GM23338 (cell line): ENCODE measurements around the gene BICC1. TPM values are rescaled to one million over a fixed set of nuclear protein-coding genes. Genes with fewer than 3 reads are reported as not detected.

Source experiments
- ATAC-seq: fragments of 200-7000 bp; cut with Tn5 transposase; 3 replicates; pipeline ENCODE4 v1.9.1; 2020
- DNase-seq: peaks from one replicate; pipeline ENCODE4 v3.0.0-alpha.2; 2015; ENCODE audit warnings: low spot score
- H2AFZ ChIP-seq: fragments of 200-600 bp; sonication (generic); 2 replicates; pipeline ENCODE4 v1.8.0; 2016; ENCODE audit warnings: antibody characterized with exemption, mild to moderate bottlenecking, moderate library complexity
- H3F3A ChIP-seq: fragments of 200-600 bp; sonication (generic); replicated peaks from 2 replicates; pipeline ENCODE4 v1.8.0; 2017; ENCODE audit warnings: antibody characterized with exemption, mixed run types, low read depth
- H3K27ac ChIP-seq: fragments of 200-600 bp; sonication (generic); 2 replicates; pipeline ENCODE4 v1.6.1; 2016; ENCODE audit warnings: low read depth
- H3K27me3 ChIP-seq: fragments of 200-600 bp; sonication (generic); 2 replicates; pipeline ENCODE4 v1.8.0; 2016; ENCODE audit warnings: mild to moderate bottlenecking, mixed run types, moderate library complexity; ENCODE audit not compliant: insufficient read depth
- H3K36me3 ChIP-seq: fragments of 200-600 bp; sonication (generic); 2 replicates; pipeline ENCODE4 v1.8.0; 2016; ENCODE audit warnings: mild to moderate bottlenecking; ENCODE audit not compliant: insufficient read depth
- H3K4me1 ChIP-seq: fragments of 200-600 bp; sonication (generic); 2 replicates; pipeline ENCODE4 v1.8.0; 2016; ENCODE audit warnings: mild to moderate bottlenecking, moderate library complexity; ENCODE audit not compliant: insufficient read depth
- H3K4me2 ChIP-seq: fragments of 200-600 bp; sonication (generic); 2 replicates; pipeline ENCODE4 v1.7.1; 2017; ENCODE audit warnings: mixed run types
- H3K4me3 ChIP-seq: fragments of 200-600 bp; sonication (generic); 2 replicates; pipeline ENCODE4 v1.6.1; 2016; ENCODE audit warnings: mixed run types
- H3K79me2 ChIP-seq: fragments of 200-600 bp; sonication (generic); replicated peaks from 2 replicates; pipeline ENCODE4 v1.8.0; 2017; ENCODE audit warnings: mild to moderate bottlenecking; ENCODE audit not compliant: insufficient read depth
- H3K9me2 ChIP-seq: fragments of 200-600 bp; sonication (generic); 2 replicates; pipeline ENCODE4 v1.8.0; 2017; ENCODE audit not compliant: insufficient read depth
- H4K20me1 ChIP-seq: fragments of 200-600 bp; sonication (generic); replicated peaks from 2 replicates; pipeline ENCODE4 v1.8.0; 2017; ENCODE audit warnings: mild to moderate bottlenecking; ENCODE audit not compliant: insufficient read depth
- H3K27ac Mint-ChIP-seq: 2 replicates; pipeline ENCODE4 v1.8.0; 2020; ENCODE audit warnings: inconsistent platforms, mild to moderate bottlenecking, moderate library complexity, mixed read lengths
- H3K27me3 Mint-ChIP-seq: 3 replicates; pipeline ENCODE4 v1.8.0; 2022; ENCODE audit warnings: low read depth, mild to moderate bottlenecking, moderate library complexity, mixed read lengths, inconsistent platforms; ENCODE audit not compliant: insufficient read depth, poor library complexity
- H3K36me3 Mint-ChIP-seq: 3 replicates; pipeline ENCODE4 v1.8.0; 2021; ENCODE audit warnings: low read depth, mild to moderate bottlenecking, inconsistent platforms, moderate library complexity, mixed read lengths
- H3K4me1 Mint-ChIP-seq: 3 replicates; pipeline ENCODE4 v1.8.0; 2020; ENCODE audit warnings: mild to moderate bottlenecking, inconsistent platforms, mixed read lengths
- H3K4me3 Mint-ChIP-seq: 3 replicates; pipeline ENCODE4 v1.8.0; 2021; ENCODE audit warnings: moderate library complexity, mild to moderate bottlenecking, inconsistent platforms, mixed read lengths
- H3K9me3 Mint-ChIP-seq: 3 replicates; pipeline ENCODE4 v1.8.0; 2020; ENCODE audit warnings: moderate library complexity, mild to moderate bottlenecking, inconsistent platforms, mixed read lengths
- CREB1 ChIP-seq: fragments of 250-450 bp; sonication (Bioruptor Pico); IDR thresholded peaks from 2 replicates; pipeline ENCODE4 v1.5.0; 2020; ENCODE audit warnings: low read depth, mild to moderate bottlenecking, moderate library complexity
- CTCF ChIP-seq, 2 experiments: fragments of 200-600 bp in 1 of 2; sonication (generic) in 1 of 2; conservative IDR thresholded peaks; 2 replicates each; pipeline versions ENCODE4 v1.5.1 to v1.6.1; 2016 to 2017; ENCODE audit warnings: antibody characterized with exemption in 2 of 2, low read depth in 2 of 2, mild to moderate bottlenecking in 2 of 2, moderate library complexity in 1 of 2
- ETS1 ChIP-seq: IDR thresholded peaks from 2 replicates; pipeline ENCODE4 v1.6.1; 2016; ENCODE audit warnings: antibody characterized with exemption
- EZH2 ChIP-seq: fragments of 200-600 bp; sonication (generic); IDR thresholded peaks from one replicate; pipeline ENCODE4 v1.8.0; 2017; ENCODE audit warnings: antibody characterized with exemption, mild to moderate bottlenecking, low read depth; ENCODE audit not compliant: unreplicated experiment
- EZH2phosphoT487 ChIP-seq: fragments of 200-600 bp; sonication (generic); IDR thresholded peaks from one replicate; pipeline ENCODE4 v1.8.1; 2018; ENCODE audit warnings: antibody characterized with exemption; ENCODE audit not compliant: unreplicated experiment
- JUNB ChIP-seq: IDR thresholded peaks from one replicate; pipeline ENCODE4 v1.6.1; 2016; ENCODE audit warnings: antibody characterized with exemption; ENCODE audit not compliant: unreplicated experiment
- NANOG ChIP-seq: IDR thresholded peaks from 2 replicates; pipeline ENCODE4 v1.6.1; 2016; ENCODE audit warnings: antibody characterized with exemption, borderline replicate concordance
- POLR2AphosphoS5 ChIP-seq: IDR thresholded peaks from 2 replicates; pipeline ENCODE4 v1.6.1; 2016; ENCODE audit warnings: antibody characterized with exemption, low read depth
- REST ChIP-seq: IDR thresholded peaks from one replicate; pipeline ENCODE4 v1.6.1; 2018; ENCODE audit warnings: antibody characterized with exemption; ENCODE audit not compliant: unreplicated experiment
- STAT1 ChIP-seq: IDR thresholded peaks from one replicate; pipeline ENCODE4 v1.6.1; 2016; ENCODE audit warnings: antibody characterized with exemption; ENCODE audit not compliant: unreplicated experiment
- ZNF114 ChIP-seq: fragments of 250-450 bp; sonication (Bioruptor Pico); IDR thresholded peaks from 2 replicates; pipeline ENCODE4 v1.5.0; 2020; ENCODE audit warnings: mild to moderate bottlenecking, moderate library complexity
- ZNF331 ChIP-seq: fragments of 250-450 bp; sonication (Bioruptor Pico); IDR thresholded peaks from 2 replicates; pipeline ENCODE4 v1.5.0; 2020; ENCODE audit warnings: low read depth, mild to moderate bottlenecking, moderate library complexity
- polyA plus RNA-seq: library from polyadenylated mRNA; unstranded; fragments of >200 nt; fragmentation: Nextera tagmentation; extraction: Ambion mirVana; gene quantifications from 2 replicates; pipeline ENCODE4 v1.2.1, GENCODE V29; 2016
- total RNA-seq: library from RNA; depleted of rRNA; stranded (reverse); fragments of >200 nt; shearing (Covaris generic); gene quantifications from 2 replicates; pipeline ENCODE4 v1.2.3, GENCODE V29; 2014

Gene BICC1
- total and polyA plus RNA-seq, 2 experiments from 2014 or later, result 1.3 to 2.2 TPM

- no peak for TF ChIP-seq EZH2
- no peak for TF ChIP-seq CREB1 (CRISPR knock-in tag)
- TF ChIP-seq POLR2AphosphoS5, result no peak
- no peak for TF ChIP-seq ZNF114 (CRISPR knock-in tag)
Observed at GRCh38 chr10:58529077-58529728, 16.5 kb downstream of the BICC1 start (continued).

GRCh38 chr10:58531084-58531695, 18.5 kb downstream of the BICC1 start:
- Histone ChIP-seq H4K20me1 (no peaks in the 10 kb centered on the region), H2AFZ (0 out of 2 replicates have a peak overlapping the region, but pooled peaks have one; percentile 49), H3K4me1 (no peaks in the 10 kb centered on the region), H3F3A (no peaks in the 10 kb centered on the region), H3K27ac (no peak overlapping the region), H3K27me3 (no peaks in the 10 kb centered on the region), H3K4me2 (no peak overlapping the region), H3K36me3 (no peaks in the 10 kb centered on the region), H3K79me2 (no peaks in the 10 kb centered on the region), H3K4me3 (no peak overlapping the region), H3K9me2 (no peaks in the 10 kb centered on the region)
- Mint-ChIP-seq H3K36me3 (peaks cover 11% of the 10 kb centered on the region; the same call in 2 of the 3 replicates), H3K9me3 (peaks cover 20% of the 10 kb centered on the region; the same call in 2 of the 3 replicates), H3K4me3 (no peak overlapping the region), H3K27ac (no peak overlapping the region), H3K27me3 (no peaks in the 10 kb centered on the region), H3K4me1 (no peaks in the 10 kb centered on the region)
- DNase-seq (peak; percentile 86), ATAC-seq (peak; percentile 89)
- TF ChIP-seq CTCF (conservative IDR thresholded peaks at IDR 0.05; ENCODE audit: low read depth in 2 of 2), result peak; percentile 75 to 87
- no peak for TF ChIP-seq NANOG

GRCh38 chr10:58535311-58535710, 22.6 kb downstream of the BICC1 start:
- DNase-seq (no peak), ATAC-seq (no peak)
- no peaks in the 10 kb centered on the region for H3K27me3 ChIP-seq
- H4K20me1 ChIP-seq, result no peaks in the 10 kb centered on the region
- no peaks in the 10 kb centered on the region for H3K4me1 Mint-ChIP-seq
- no peaks in the 10 kb centered on the region for H3K9me2 ChIP-seq
- peaks cover 23% of the 10 kb centered on the region; the same call in 2 of the 3 replicates for H3K9me3 Mint-ChIP-seq
- H3K4me2 ChIP-seq, result no peak overlapping the region
- no peak overlapping the region for H2AFZ ChIP-seq
- H3F3A ChIP-seq, result no peaks in the 10 kb centered on the region
- H3K79me2 ChIP-seq, result no peaks in the 10 kb centered on the region
- H3K27ac Mint-ChIP-seq, result no peak overlapping the region
- no peaks in the 10 kb centered on the region for H3K36me3 ChIP-seq
- H3K27ac ChIP-seq, result no peak overlapping the region
- no peak overlapping the region for H3K4me3 Mint-ChIP-seq
- H3K4me3 ChIP-seq, result no peak overlapping the region
- peaks cover 11% of the 10 kb centered on the region; the same call in 2 of the 3 replicates for H3K36me3 Mint-ChIP-seq
- H3K4me1 ChIP-seq, result no peaks in the 10 kb centered on the region
- no peaks in the 10 kb centered on the region for H3K27me3 Mint-ChIP-seq
- TF ChIP-seq ZNF331 (CRISPR knock-in tag) (no peak), POLR2AphosphoS5 (no peak), STAT1 (no peak), JUNB (no peak), ETS1 (no peak), REST (no peak), NANOG (no peak), CREB1 (CRISPR knock-in tag) (no peak), EZH2phosphoT487 (no peak)
